ENCODE measurements around the gene DNAH9.

GRCh38 chr17:11720816-11721215 is 122.5 kb downstream of the DNAH9 start:
- TF ChIP-seq, protein P1, sequence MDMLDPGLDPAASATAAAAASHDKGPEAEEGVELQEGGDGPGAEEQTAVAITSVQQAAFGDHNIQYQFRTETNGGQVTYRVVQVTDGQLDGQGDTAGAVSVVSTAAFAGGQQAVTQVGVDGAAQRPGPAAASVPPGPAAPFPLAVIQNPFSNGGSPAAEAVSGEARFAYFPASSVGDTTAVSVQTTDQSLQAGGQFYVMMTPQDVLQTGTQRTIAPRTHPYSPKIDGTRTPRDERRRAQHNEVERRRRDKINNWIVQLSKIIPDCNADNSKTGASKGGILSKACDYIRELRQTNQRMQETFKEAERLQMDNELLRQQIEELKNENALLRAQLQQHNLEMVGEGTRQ (IDR thresholded peaks at IDR 0.05) = no peak
- no peak for TF ChIP-seq CTCF (IDR thresholded peaks at IDR 0.05)
- TF ChIP-seq JUN (IDR thresholded peaks at IDR 0.05) = no peak
- TF ChIP-seq, protein P2, sequence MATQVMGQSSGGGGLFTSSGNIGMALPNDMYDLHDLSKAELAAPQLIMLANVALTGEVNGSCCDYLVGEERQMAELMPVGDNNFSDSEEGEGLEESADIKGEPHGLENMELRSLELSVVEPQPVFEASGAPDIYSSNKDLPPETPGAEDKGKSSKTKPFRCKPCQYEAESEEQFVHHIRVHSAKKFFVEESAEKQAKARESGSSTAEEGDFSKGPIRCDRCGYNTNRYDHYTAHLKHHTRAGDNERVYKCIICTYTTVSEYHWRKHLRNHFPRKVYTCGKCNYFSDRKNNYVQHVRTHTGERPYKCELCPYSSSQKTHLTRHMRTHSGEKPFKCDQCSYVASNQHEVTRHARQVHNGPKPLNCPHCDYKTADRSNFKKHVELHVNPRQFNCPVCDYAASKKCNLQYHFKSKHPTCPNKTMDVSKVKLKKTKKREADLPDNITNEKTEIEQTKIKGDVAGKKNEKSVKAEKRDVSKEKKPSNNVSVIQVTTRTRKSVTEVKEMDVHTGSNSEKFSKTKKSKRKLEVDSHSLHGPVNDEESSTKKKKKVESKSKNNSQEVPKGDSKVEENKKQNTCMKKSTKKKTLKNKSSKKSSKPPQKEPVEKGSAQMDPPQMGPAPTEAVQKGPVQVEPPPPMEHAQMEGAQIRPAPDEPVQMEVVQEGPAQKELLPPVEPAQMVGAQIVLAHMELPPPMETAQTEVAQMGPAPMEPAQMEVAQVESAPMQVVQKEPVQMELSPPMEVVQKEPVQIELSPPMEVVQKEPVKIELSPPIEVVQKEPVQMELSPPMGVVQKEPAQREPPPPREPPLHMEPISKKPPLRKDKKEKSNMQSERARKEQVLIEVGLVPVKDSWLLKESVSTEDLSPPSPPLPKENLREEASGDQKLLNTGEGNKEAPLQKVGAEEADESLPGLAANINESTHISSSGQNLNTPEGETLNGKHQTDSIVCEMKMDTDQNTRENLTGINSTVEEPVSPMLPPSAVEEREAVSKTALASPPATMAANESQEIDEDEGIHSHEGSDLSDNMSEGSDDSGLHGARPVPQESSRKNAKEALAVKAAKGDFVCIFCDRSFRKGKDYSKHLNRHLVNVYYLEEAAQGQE (IDR thresholded peaks at IDR 0.05) = no peak
- TF ChIP-seq, protein P3, sequence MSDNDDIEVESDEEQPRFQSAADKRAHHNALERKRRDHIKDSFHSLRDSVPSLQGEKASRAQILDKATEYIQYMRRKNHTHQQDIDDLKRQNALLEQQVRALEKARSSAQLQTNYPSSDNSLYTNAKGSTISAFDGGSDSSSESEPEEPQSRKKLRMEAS (IDR thresholded peaks at IDR 0.05) = no peak
- TF ChIP-seq POLR2A (IDR thresholded peaks at IDR 0.05; ENCODE audit: low read length) = no peak
- TF ChIP-seq MAFK (IDR thresholded peaks at IDR 0.05; ENCODE audit: partially characterized antibody) = no peak
- TF ChIP-seq RAD21 (conservative IDR thresholded peaks at IDR 0.05 in 1 of 2, IDR thresholded peaks at IDR 0.05 in 1 of 2) = no peak
